GM21390 (cell line): Measurements from ENCODE around the gene GRID1.

Experiments
- ATAC-seq: cut with Tn5 transposase; IDR thresholded peaks from one replicate; pipeline ENCODE4 v1.9.1; 2021; ENCODE audit not compliant: unreplicated experiment

The GRID1 gene

GRCh38 chr10:86072413-86072812 is 294.2 kb downstream of the GRID1 start:
- no peak for ATAC-seq

- ATAC-seq = no peak
Measured at GRCh38 chr10:86071758-86072157, 294.8 kb downstream of the GRID1 start.

DNA sequence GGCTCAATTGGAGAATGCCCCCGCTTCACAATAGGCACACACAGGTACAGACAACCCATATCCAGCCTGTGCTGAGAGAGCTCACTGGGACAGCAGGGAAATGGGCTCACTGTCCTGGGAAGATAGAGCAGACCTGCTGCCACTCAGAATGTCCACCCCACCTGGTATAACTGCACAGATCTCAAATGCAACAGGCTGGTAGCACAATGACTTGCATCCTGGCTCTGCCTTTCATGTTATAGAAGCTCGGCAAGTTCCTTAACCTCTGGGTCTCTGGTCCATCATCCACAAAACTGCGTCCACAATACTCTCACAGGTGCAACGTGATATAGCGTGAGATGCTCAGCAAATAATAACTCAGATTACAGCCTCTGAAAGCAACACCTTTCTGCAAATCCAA is 295.4 kb downstream of the GRID1 start:
- no peak for ATAC-seq

DNA sequence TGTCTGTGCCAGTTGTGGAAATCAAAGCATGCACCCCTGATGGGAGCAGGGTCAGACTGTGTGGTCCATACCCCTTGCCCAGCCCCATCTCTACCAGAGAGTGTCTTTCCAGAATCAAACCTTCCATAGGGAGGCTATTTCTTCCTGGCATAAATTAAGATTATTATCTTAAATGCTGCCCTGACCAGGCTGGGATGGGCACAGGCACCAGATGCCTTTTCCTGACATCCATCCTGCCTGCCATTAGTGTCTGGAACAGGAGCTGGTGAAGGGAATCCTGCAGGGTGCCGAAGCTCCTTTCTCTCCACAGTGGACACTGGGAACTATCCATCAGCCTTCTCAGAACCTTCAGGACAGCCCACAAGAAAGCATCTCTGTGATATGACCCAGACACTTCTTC is 296.3 kb downstream of the GRID1 start:
- ATAC-seq = no peak

- no peak for ATAC-seq
Measured at GRCh38 chr10:86068231-86069054, 298.2 kb downstream of the GRID1 start.

GRCh38 chr10:86067436-86068050 is 299.1 kb downstream of the GRID1 start:
- no peak for ATAC-seq

DNA sequence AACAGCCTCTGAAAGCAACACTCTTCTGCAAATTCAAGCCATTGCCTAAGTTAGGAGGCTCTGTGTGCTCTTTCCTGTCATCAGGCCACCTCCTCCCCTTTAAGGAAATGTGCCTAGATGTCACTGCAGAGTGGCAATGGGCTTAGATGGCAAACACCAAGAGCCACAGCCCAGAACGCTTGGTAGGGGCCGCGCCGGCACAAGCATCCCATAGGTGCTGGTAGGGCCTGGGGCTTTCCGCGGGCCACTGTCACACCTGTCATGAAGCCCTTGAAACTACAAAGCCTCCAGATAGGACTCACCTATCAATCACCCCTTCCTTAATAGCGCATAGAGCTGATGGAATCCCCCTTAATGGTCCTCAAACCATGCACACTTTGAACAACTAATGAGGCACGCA is 299.9 kb downstream of the GRID1 start:
- ATAC-seq = no peak

- ATAC-seq = no peak
Measured at GRCh38 chr10:86065711-86066251, 300.8 kb downstream of the GRID1 start.

- ATAC-seq = no peak
Measured at GRCh38 chr10:86064931-86065662, 301.5 kb downstream of the GRID1 start.

DNA sequence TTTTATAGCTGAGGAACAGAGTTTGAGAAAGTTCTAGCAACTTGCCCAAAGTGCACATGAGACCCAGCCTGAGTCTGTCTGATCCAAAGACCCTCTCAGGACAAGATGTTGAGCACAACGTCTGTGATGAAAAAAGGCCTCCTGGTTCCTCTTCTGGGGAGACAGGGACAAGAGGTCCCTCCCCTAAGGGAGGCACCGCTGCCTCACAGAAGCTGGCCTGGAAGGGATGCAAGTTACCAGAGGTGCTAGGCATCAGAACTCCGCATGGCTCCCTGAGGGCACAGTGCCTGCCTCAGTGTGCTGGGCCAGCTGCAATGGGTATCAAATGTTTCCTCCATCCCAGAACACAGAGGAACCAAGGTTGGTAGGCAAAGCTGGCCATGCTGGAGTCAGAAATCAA is 302.4 kb downstream of the GRID1 start:
- no peak for ATAC-seq

DNA sequence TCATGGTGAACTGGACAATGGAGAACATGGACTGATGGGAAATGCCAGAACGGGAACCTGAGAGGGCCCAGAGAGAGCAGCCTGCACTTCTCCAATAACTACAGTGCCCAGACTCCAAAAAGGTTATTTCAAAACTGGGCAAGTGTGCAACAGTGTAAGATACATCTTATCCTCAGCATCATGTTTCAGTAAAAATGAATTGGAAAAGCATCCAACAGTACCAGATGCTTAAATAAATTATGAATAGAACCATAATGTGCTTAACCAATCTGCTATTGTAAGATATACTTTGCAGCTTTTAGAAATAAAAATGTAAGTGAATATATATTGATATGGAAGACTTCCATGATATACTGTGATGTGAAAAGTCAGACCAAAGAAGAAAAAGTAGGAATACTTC is 303.3 kb downstream of the GRID1 start:
- no peak for ATAC-seq

GRCh38 chr10:86062647-86063145 is 303.9 kb downstream of the GRID1 start:
- no peak for ATAC-seq

- ATAC-seq = no peak
Measured at GRCh38 chr10:86062198-86062550, 304.4 kb downstream of the GRID1 start.

- no peak for ATAC-seq
Measured at GRCh38 chr10:86061278-86062197, 305.1 kb downstream of the GRID1 start.

DNA sequence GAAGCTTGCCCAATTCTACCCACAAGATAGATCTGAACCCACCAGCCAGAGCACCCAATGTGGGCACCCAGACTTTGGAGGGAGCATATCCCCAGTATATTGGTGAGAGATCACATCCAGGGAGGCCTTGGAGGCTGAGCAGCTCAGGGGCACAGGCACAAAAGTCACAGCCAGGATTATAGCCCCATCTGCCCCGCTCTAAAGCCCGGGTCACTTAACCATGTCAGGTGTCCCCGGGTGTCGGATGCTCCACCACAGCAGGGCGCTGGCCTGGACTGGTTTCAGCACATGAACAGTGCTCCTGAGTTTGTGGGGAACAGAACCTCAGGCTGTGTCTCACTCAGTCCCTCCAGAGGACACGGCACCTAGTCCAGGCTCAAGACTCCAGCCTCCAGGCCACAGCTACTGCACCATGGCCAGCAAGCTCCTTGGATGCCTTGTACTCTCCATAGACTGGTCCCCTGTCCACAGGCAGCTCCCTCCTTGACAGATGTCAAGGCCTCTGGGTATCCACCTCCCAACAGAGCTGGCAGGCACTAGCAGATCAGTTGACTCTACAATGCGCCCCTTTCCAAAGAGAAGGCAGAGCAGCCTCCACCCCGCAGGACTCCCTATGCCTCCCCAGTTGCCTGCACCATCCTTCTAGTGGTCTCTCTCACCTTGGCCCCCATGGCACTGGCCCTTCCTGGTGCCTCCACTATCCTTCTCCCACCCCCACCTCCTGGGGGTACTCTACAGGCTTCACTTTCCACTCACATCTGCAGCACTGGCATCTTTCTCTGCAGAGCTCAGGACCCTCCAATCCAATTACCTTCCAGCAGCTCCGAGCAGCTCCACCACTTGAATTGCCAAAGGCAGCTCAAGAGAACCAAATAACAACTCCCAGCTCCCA is 306.0 kb downstream of the GRID1 start:
- ATAC-seq = no peak

DNA sequence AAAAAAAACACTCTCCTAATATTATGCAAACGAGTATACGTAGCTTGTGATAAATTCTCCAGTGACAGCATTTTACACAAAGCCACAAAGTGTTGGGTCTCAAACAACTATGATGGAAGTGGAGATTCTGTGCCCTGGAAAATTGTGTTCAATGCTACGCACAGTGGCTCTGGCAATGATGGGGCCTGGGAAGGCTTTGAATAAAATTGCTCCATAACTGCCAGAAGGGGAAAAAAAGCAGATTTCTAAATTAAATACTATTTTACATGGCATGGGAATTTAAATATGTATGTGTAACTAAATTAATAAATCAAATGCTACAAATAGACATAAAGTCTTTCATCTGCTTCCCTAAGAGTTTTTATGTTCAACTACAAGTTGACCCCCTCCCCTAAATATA is 306.7 kb downstream of the GRID1 start:
- ATAC-seq = no peak

- no peak for ATAC-seq
Measured at GRCh38 chr10:86058964-86059363, 307.6 kb downstream of the GRID1 start.

GRCh38 chr10:86057708-86058107 is 308.9 kb downstream of the GRID1 start:
- ATAC-seq = no peak

DNA sequence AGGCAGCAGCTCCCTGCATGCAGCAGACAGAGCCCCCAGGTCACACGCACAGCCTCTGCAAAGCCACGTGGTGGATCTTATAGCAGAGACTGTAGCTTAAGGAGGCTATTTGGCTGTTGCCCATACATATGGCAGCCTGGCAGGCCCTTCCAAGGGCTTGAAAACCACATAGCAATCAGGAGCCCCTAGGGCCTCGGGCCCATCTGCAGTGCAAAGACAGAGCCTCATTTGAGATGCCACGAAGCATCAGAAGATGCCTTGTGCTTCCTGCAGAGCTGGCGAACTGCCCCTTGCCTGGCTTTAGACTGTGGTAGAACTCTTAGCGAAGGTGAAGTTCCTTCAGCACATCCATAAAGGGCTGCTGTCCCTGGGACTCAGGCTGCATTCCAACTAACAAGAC is 309.9 kb downstream of the GRID1 start:
- no peak for ATAC-seq

GRCh38 chr10:86055928-86056327 is 310.7 kb downstream of the GRID1 start:
- no peak for ATAC-seq
